DND-41 (cell line): ENCODE measurements around the gene CFD.

Experiments used
- ATAC-seq: fragments of 200-7000 bp; cut with Tn5 transposase; 3 replicates; pipeline ENCODE4 v1.9.1; 2021; ENCODE audit warnings: low read depth; ENCODE audit not compliant: insufficient read depth
- DNase-seq: peaks from one replicate; pipeline ENCODE4 v3.0.0-alpha.2; 2020
- H2AFZ ChIP-seq: 2 replicates; pipeline ENCODE4 v1.6.0; 2012; ENCODE audit warnings: low read depth, low read length
- H3K27ac ChIP-seq: 2 replicates; pipeline ENCODE4 v1.5.1; 2012; ENCODE audit warnings: low read length, inconsistent platforms
- H3K27me3 ChIP-seq: fragments of 200-600 bp; sonication (generic); 2 replicates; pipeline ENCODE4 v1.6.0; 2012; ENCODE audit warnings: low read length, mild to moderate bottlenecking, inconsistent platforms; ENCODE audit not compliant: insufficient read depth, poor library complexity
- H3K36me3 ChIP-seq: 2 replicates; pipeline ENCODE4 v1.5.1; 2012; ENCODE audit warnings: low read length, inconsistent platforms; ENCODE audit not compliant: insufficient read depth
- H3K4me1 ChIP-seq: 2 replicates; pipeline ENCODE4 v1.5.1; 2012; ENCODE audit warnings: mild to moderate bottlenecking, low read length; ENCODE audit not compliant: insufficient read depth
- H3K4me2 ChIP-seq: 2 replicates; pipeline ENCODE4 v1.6.0; 2012; ENCODE audit warnings: mild to moderate bottlenecking, moderate library complexity, low read length, inconsistent platforms; ENCODE audit not compliant: insufficient read depth
- H3K4me3 ChIP-seq, 2 experiments: fragments of 200-600 bp in 1 of 2; shearing (Covaris generic) in 1 of 2; 2 replicates each; pipeline ENCODE4 v1.5.1; 2012 to 2016; ENCODE audit warnings: inconsistent platforms in 2 of 2, low read length in 2 of 2, mild to moderate bottlenecking in 2 of 2, low read depth in 1 of 2, moderate library complexity in 1 of 2
- H3K79me2 ChIP-seq: 2 replicates; pipeline ENCODE4 v1.6.0; 2012; ENCODE audit warnings: low read length, inconsistent platforms; ENCODE audit not compliant: insufficient read depth
- H3K9ac ChIP-seq: 2 replicates; pipeline ENCODE4 v1.6.0; 2012; ENCODE audit warnings: low read depth, mild to moderate bottlenecking, inconsistent platforms, low read length, moderate library complexity
- H3K9me3 ChIP-seq: 2 replicates; pipeline ENCODE4 v1.5.1; 2012; ENCODE audit warnings: low read length, moderate library complexity, mild to moderate bottlenecking, inconsistent platforms; ENCODE audit not compliant: insufficient read depth, severe bottlenecking
- H4K20me1 ChIP-seq: 2 replicates; pipeline ENCODE4 v1.6.0; 2012; ENCODE audit warnings: low read length; ENCODE audit not compliant: insufficient read depth
- CTCF ChIP-seq: IDR thresholded peaks from 2 replicates; pipeline ENCODE4 v1.5.1; 2012; ENCODE audit warnings: borderline replicate concordance, low read length, moderate library complexity, mild to moderate bottlenecking; ENCODE audit not compliant: poor library complexity, severe bottlenecking; ENCODE audit errors: extremely low read depth
- EZH2 ChIP-seq: IDR thresholded peaks from 3 replicates; pipeline ENCODE4 v1.6.1; 2012; ENCODE audit warnings: borderline replicate concordance, low read depth, mild to moderate bottlenecking, moderate library complexity, low read length, inconsistent platforms; ENCODE audit not compliant: severe bottlenecking

CFD gene

GRCh38 chr19:868458-869244 is 9.2 kb downstream of the CFD start:
- Histone ChIP-seq H3K4me2 (no peak overlapping the region), H3K27me3 (no peaks in the 10 kb centered on the region), H3K27ac (no peak overlapping the region), H3K9me3 (no peaks in the 10 kb centered on the region), H3K79me2 (no peaks in the 10 kb centered on the region), H3K36me3 (peaks cover 48% of the 10 kb centered on the region), H3K4me1 (peaks cover 3% of the 10 kb centered on the region), H2AFZ (no peak overlapping the region), H3K4me3 (no peak overlapping the region), H3K9ac (no peak overlapping the region), H4K20me1 (peaks cover 9% of the 10 kb centered on the region; the same call in 1 of the 2 replicates)
- TF ChIP-seq EZH2 (no peak), CTCF (no peak)
- ATAC-seq: no peak
- DNase-seq: peak; percentile 14

DNA sequence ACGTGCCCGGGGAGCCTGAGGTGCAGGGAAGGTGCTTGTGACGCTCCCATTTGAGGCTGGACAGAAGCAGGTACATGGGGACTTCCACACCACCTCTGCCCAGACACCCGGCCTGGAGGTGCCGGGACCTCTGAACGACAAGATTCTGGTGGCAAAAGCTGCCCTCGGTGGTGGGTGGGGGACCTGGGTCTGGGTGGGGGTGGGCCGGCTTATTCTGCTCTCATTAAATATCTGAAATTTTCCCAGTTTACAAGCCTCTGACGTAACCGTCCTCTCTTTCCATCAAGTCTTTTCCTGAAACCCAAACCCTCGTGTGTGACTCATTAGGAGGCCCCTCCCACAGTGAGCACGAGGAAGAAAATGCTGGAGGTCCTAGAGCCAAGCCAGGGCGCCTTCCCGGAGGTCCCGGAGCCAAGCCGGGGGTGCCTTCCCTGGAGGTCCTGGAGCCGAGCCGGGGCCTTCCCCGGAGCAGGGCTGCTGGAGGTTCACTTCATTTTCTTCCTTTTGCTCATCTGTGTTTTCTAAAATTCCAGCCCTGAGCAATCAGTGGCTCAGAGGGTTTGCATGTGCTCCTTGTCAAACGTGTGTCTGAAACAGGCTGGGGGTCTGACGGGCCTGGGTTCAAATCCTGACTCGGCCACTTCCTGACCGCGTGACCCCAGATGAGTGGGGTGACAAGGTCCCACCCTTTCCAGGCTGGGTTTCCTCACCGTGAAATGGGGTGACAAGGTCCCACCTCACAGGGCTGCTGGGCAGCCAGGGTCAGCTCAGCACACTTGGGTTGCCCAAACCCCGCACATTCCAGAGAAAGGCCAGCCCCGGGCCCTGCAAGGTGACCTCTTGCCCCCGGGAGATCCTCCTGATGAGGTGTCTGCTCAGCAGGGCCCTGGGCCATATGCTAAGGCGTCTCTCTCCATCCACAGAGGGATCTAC is 10.0 kb downstream of the CFD start:
- no peak overlapping the region for H3K4me2 ChIP-seq
- no peaks in the 10 kb centered on the region for H3K27me3 ChIP-seq
- H3K79me2 ChIP-seq: no peaks in the 10 kb centered on the region
- no peak overlapping the region for H3K27ac ChIP-seq
- no peaks in the 10 kb centered on the region for H3K9me3 ChIP-seq
- no peak for DNase-seq
- ATAC-seq: no peak
- H3K4me3 ChIP-seq: no peak overlapping the region
- no peak overlapping the region for H2AFZ ChIP-seq
- H3K4me1 ChIP-seq: no peaks in the 10 kb centered on the region
- TF ChIP-seq EZH2 (no peak), CTCF (no peak)
- peaks cover 54% of the 10 kb centered on the region for H3K36me3 ChIP-seq
- H3K9ac ChIP-seq: no peak overlapping the region
- peaks cover 5% of the 10 kb centered on the region; the same call in 1 of the 2 replicates for H4K20me1 ChIP-seq

- Histone ChIP-seq H3K4me2 (no peak overlapping the region), H3K79me2 (no peaks in the 10 kb centered on the region), H2AFZ (no peak overlapping the region), H3K9ac (no peak overlapping the region), H3K27ac (no peak overlapping the region), H3K27me3 (no peaks in the 10 kb centered on the region), H3K4me1 (no peaks in the 10 kb centered on the region), H3K9me3 (no peaks in the 10 kb centered on the region), H3K4me3 (no peak overlapping the region), H4K20me1 (peaks cover 5% of the 10 kb centered on the region; the same call in 1 of the 2 replicates), H3K36me3 (peaks cover 58% of the 10 kb centered on the region)
- DNase-seq (no peak), ATAC-seq (no peak)
- TF ChIP-seq EZH2 (no peak), CTCF (no peak)
These were observed 10.8 kb downstream of the CFD start for GRCh38 chr19:870314-870713.
